SK-N-SH (cell line): ENCODE data around the gene RPN1. TPM values are rescaled to one million over a fixed set of nuclear protein-coding genes. Genes with fewer than 3 reads are reported as not detected.

Experiments used
- CTCF ChIA-PET: fragments of 300-600, 350-600 bp; formaldehyde crosslinking; extraction: SDS; loops from one replicate; lab custom pipeline; 2021; lab: Yijun Ruan, JAX
- POLR2A ChIA-PET: fragments of 350-600 bp; sonication (Branson Sonifier 250); formaldehyde crosslinking; extraction: SDS; loops from one replicate; lab custom pipeline; 2020; ENCODE audit warnings: antibody characterized with exemption, inconsistent platforms; lab: Yijun Ruan, JAX
- DNase-seq: peaks from one replicate; pipeline ENCODE4 v3.0.0; 2012
- H2AFZ ChIP-seq: fragments of 200-600 bp; sonication (generic); 2 replicates; pipeline ENCODE4 v1.8.1; 2016; ENCODE audit warnings: antibody characterized with exemption, mild to moderate bottlenecking, low read depth
- H3F3A ChIP-seq: fragments of 200-600 bp; sonication (generic); replicated peaks from 2 replicates; pipeline ENCODE3; 2016; ENCODE audit warnings: antibody characterized with exemption, mild to moderate bottlenecking; ENCODE audit not compliant: insufficient read depth
- H3K27ac ChIP-seq, 2 experiments: fragments of 200-500 bp in 1 of 2; fragments of 200-600 bp in 1 of 2; sonication (Bioruptor generic) in 1 of 2; sonication (generic), shearing (Covaris generic) in 1 of 2; 2 replicates each; pipeline versions ENCODE4 v1.5.1 to v1.6.1; 2014 to 2016; ENCODE audit warnings: low read depth in 2 of 2, inconsistent platforms in 1 of 2, low read length in 1 of 2, mild to moderate bottlenecking in 1 of 2, mixed read lengths in 1 of 2
- H3K27me3 ChIP-seq: fragments of 200-600 bp; sonication (generic), shearing (Covaris generic); 2 replicates; pipeline ENCODE4 v1.6.1; 2016; ENCODE audit warnings: mixed run types; ENCODE audit not compliant: insufficient read depth
- H3K36me3 ChIP-seq, 2 experiments: fragments of 200-500 bp in 1 of 2; fragments of 200-600 bp in 1 of 2; sonication (Bioruptor generic) in 1 of 2; sonication (generic) in 1 of 2; replicated peaks in 1 of 2; 2 replicates each; pipeline versions ENCODE3 to v1.5.1; 2014 to 2016; ENCODE audit warnings: low read length in 1 of 2, mild to moderate bottlenecking in 1 of 2; ENCODE audit not compliant: insufficient read depth in 2 of 2, control insufficient read depth in 1 of 2
- H3K4me1 ChIP-seq, 2 experiments: fragments of 200-500 bp in 1 of 2; fragments of 200-600 bp in 1 of 2; sonication (Bioruptor generic) in 1 of 2; sonication (generic), shearing (Covaris generic) in 1 of 2; 2 replicates each; pipeline versions ENCODE4 v1.5.1 to v1.6.1; 2014 to 2016; ENCODE audit warnings: low read depth in 1 of 2, low read length in 1 of 2, mixed run types in 1 of 2; ENCODE audit not compliant: insufficient read depth in 2 of 2, control insufficient read depth in 1 of 2
- H3K4me2 ChIP-seq: fragments of 200-600 bp; sonication (generic), shearing (Covaris generic); 2 replicates; pipeline ENCODE4 v1.6.1; 2017; ENCODE audit warnings: mixed run types
- H3K4me3 ChIP-seq, 2 experiments: fragments of 200-500 bp in 1 of 2; fragments of 200-600 bp in 1 of 2; sonication (Bioruptor generic) in 1 of 2; sonication (generic), shearing (Covaris generic) in 1 of 2; 2 replicates each; pipeline versions ENCODE4 v1.5.1 to v1.8.1; 2014 to 2016; ENCODE audit warnings: low read depth in 2 of 2, inconsistent platforms in 1 of 2, low read length in 1 of 2, mild to moderate bottlenecking in 1 of 2, mixed read lengths in 1 of 2, moderate library complexity in 1 of 2
- H3K79me2 ChIP-seq: fragments of 200-600 bp; sonication (generic); 2 replicates; pipeline ENCODE4 v1.8.1; 2017; ENCODE audit warnings: mild to moderate bottlenecking; ENCODE audit not compliant: insufficient read depth
- H3K9ac ChIP-seq: fragments of 200-600 bp; sonication (generic); 2 replicates; pipeline ENCODE4 v1.6.1; 2017; ENCODE audit warnings: mixed run types
- H3K9me2 ChIP-seq: fragments of 200-600 bp; sonication (generic); 2 replicates; pipeline ENCODE4 v1.6.1; 2017; ENCODE audit warnings: mixed run types
- H3K9me3 ChIP-seq: fragments of 200-600 bp; sonication (generic); 2 replicates; pipeline ENCODE4 v1.6.1; 2017; ENCODE audit warnings: mixed run types, mild to moderate bottlenecking, moderate library complexity
- H4K20me1 ChIP-seq: fragments of 200-600 bp; sonication (generic); 2 replicates; pipeline ENCODE4 v1.6.1; 2017; ENCODE audit warnings: mild to moderate bottlenecking, mixed run types; ENCODE audit not compliant: insufficient read depth
- CHD2 ChIP-seq: fragments of 150-350 bp; IDR thresholded peaks from 2 replicates; pipeline ENCODE4 v1.6.1; 2018; ENCODE audit warnings: low read length; ENCODE audit not compliant: partially characterized antibody
- ELF1 ChIP-seq: IDR thresholded peaks from 2 replicates; pipeline ENCODE4 v1.4.0; 2012
- FOSL2 ChIP-seq: IDR thresholded peaks from 2 replicates; pipeline ENCODE4 v1.4.0; 2012; ENCODE audit warnings: low read depth, mild to moderate bottlenecking, moderate library complexity, borderline replicate concordance
- FOXJ3 ChIP-seq: sonication (generic); formaldehyde crosslinking; IDR thresholded peaks from 2 replicates; pipeline ENCODE4 v1.5.1; 2020; ENCODE audit warnings: mild to moderate bottlenecking, missing genetic modification reagents
- FOXM1 ChIP-seq: IDR thresholded peaks from 2 replicates; pipeline ENCODE4 v1.4.0; 2012; ENCODE audit warnings: low read depth, mild to moderate bottlenecking
- GABPA ChIP-seq: IDR thresholded peaks from 2 replicates; pipeline ENCODE4 v1.4.0; 2012; ENCODE audit warnings: low read depth, mild to moderate bottlenecking
- JUND ChIP-seq: IDR thresholded peaks from 2 replicates; pipeline ENCODE4 v1.4.0; 2012
- MXI1 ChIP-seq: IDR thresholded peaks from 2 replicates; pipeline ENCODE4 v1.6.1; 2012; ENCODE audit warnings: mild to moderate bottlenecking, low read depth, low read length, improper control_type of control experiment
- NFIC ChIP-seq: IDR thresholded peaks from 2 replicates; pipeline ENCODE4 v1.4.0; 2012; ENCODE audit warnings: borderline replicate concordance
- NRF1 ChIP-seq: IDR thresholded peaks from 2 replicates; pipeline ENCODE4 v1.6.1; 2012; ENCODE audit warnings: low read depth, mild to moderate bottlenecking, low read length
- POLR2AphosphoS5 ChIP-seq: IDR thresholded peaks from 2 replicates; pipeline ENCODE4 v1.6.1; 2012; ENCODE audit warnings: low read depth, low read length
- RAD21 ChIP-seq: IDR thresholded peaks from 2 replicates; pipeline ENCODE4 v1.6.1; 2012; ENCODE audit warnings: mild to moderate bottlenecking, low read length
- RCOR1 ChIP-seq: fragments of 150-350 bp; IDR thresholded peaks from 2 replicates; pipeline ENCODE4 v1.6.1; 2017; ENCODE audit warnings: antibody characterized with exemption, low read length
- RFX5 ChIP-seq: IDR thresholded peaks from 2 replicates; pipeline ENCODE4 v1.6.1; 2012; ENCODE audit warnings: mild to moderate bottlenecking, improper control_type of control experiment, low read length
- SIN3A ChIP-seq: IDR thresholded peaks from 2 replicates; pipeline ENCODE4 v1.6.1; 2012; ENCODE audit warnings: low read depth, mild to moderate bottlenecking, low read length, moderate library complexity, borderline replicate concordance
- SMC3 ChIP-seq: IDR thresholded peaks from 2 replicates; pipeline ENCODE4 v1.6.1; 2012; ENCODE audit warnings: low read depth, low read length, improper control_type of control experiment
- TCF12 ChIP-seq: IDR thresholded peaks from 2 replicates; pipeline ENCODE4 v1.4.0; 2012
- TEAD4 ChIP-seq: IDR thresholded peaks from 2 replicates; pipeline ENCODE4 v1.4.0; 2012; ENCODE audit warnings: mild to moderate bottlenecking, borderline replicate concordance; ENCODE audit not compliant: insufficient read depth
- YY1 ChIP-seq: IDR thresholded peaks from 2 replicates; pipeline ENCODE4 v1.4.0; 2012; ENCODE audit warnings: low read depth, mild to moderate bottlenecking
- WGBS: methylation state at CpG from one replicate; pipeline ENCODE4 v1.1.6; 2017; ENCODE audit warnings: low lambda C conversion rate; 5-methylcytosine and 5-hydroxymethylcytosine counted together
- polyA plus RNA-seq, 3 experiments: library from polyadenylated mRNA; depleted of rRNA; stranded (reverse); fragments of >200 nt; gene quantifications; 2 replicates each; pipeline ENCODE4 v1.2.3, GENCODE V29; 2012
- TF ChIP-seq, protein P1 (sequence below): fragments of 150-350 bp; IDR thresholded peaks from 2 replicates; pipeline ENCODE4 v1.6.1; 2016; ENCODE audit warnings: mild to moderate bottlenecking, low read depth, low read length
- TF ChIP-seq, protein P2 (sequence below): IDR thresholded peaks from 2 replicates; pipeline ENCODE4 v1.4.0; 2012; ENCODE audit warnings: low read depth

Gene RPN1
- polyA plus RNA-seq, 1 of the 3 experiments (the other 2 are of a cell fraction), result 162 TPM

DNA sequence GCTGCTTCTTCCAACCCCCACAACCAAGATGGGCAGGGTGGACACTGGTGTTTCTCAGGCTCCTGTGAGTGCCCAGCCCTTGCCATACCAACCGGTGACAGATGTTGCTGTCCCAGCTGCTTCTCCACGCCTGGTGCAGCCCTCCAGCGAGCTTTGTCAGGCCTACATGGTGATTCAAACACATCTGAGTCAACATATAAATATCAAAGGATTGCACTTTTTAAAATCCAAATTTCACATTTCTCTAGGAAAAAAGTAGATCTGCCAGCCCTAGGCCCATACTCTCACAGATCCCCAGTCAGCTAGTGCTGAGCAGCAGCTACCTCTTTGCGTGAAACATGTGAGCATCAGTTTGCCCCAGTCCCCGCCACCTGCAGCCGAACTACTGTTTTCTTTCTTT lies 52.7 kb downstream of the RPN1 start:
- no peaks in the 10 kb centered on the region for H3K36me3 ChIP-seq
- DNase-seq, result no peak
- H3K27me3 ChIP-seq, result no peaks in the 10 kb centered on the region
- CTCF ChIA-PET, result interaction anchor here (1.0 to 3.8 kb wide), 4 partner anchors 11 to 159 kb away, joined by 3 to 22 read pairs (median 4); no protein-coding TSS in a partner anchor
- H3K79me2 ChIP-seq, result no peaks in the 10 kb centered on the region
- H3K27ac ChIP-seq, result no peak overlapping the region
- no peaks in the 10 kb centered on the region for H3K9me2 ChIP-seq
- peaks cover 0 to 2% of the 10 kb centered on the region in 2 experiments; a peak in 1 of 4 replicates for H3K4me1 ChIP-seq
- 94% methylated on average over 4 of the region's 6 CpGs for WGBS
- no peak overlapping the region for H3K9ac ChIP-seq
- no peak overlapping the region for H3K4me2 ChIP-seq
- TF ChIP-seq FOXJ3 (CRISPR knock-in tag), result no peak
- no peak for TF ChIP-seq FOSL2
- TF ChIP-seq SMC3, result no peak
- TF ChIP-seq GABPA, result no peak
- no peak for TF ChIP-seq TEAD4
- no peak for TF ChIP-seq RFX5
- TF ChIP-seq SIN3A, result no peak
- no peak for TF ChIP-seq TCF12
- no peak for TF ChIP-seq NRF1
- TF ChIP-seq, protein P1, sequence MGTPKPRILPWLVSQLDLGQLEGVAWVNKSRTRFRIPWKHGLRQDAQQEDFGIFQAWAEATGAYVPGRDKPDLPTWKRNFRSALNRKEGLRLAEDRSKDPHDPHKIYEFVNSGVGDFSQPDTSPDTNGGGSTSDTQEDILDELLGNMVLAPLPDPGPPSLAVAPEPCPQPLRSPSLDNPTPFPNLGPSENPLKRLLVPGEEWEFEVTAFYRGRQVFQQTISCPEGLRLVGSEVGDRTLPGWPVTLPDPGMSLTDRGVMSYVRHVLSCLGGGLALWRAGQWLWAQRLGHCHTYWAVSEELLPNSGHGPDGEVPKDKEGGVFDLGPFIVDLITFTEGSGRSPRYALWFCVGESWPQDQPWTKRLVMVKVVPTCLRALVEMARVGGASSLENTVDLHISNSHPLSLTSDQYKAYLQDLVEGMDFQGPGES, result no peak
- TF ChIP-seq YY1, result no peak
- no peak for TF ChIP-seq ELF1
- no peak for TF ChIP-seq RCOR1
- TF ChIP-seq POLR2AphosphoS5, result no peak
- TF ChIP-seq RAD21, result no peak
- TF ChIP-seq, all 33 proteins: peak for 0
- Histone ChIP-seq H2AFZ (no peak overlapping the region), H4K20me1 (no peaks in the 10 kb centered on the region), H3K9me3 (no peaks in the 10 kb centered on the region), H3F3A (no peaks in the 10 kb centered on the region), H3K4me3 (no peak overlapping the region)
- POLR2A ChIA-PET, result no interaction called here

DNA sequence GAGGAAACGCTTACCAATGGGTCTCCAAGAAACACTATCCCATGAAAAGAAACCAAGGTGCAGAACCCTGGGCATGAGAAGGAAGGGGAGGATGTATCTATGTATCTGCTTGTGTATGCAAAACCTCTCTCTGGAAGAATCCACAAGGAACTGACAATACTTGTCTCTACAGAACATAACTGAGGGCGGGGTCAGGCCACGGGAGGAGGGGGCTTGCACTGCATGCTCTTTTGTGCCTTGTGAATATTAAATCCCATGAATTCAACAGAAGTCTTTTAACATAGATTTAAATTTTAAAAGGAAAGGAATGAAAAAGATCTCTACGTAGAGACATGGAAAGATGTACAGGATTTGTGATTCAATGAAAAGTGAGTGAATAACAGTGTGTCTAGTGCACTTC lies 57.8 kb downstream of the RPN1 start:
- H3K36me3 ChIP-seq, result no peaks in the 10 kb centered on the region
- no peak for TF ChIP-seq CHD2
- no peak for TF ChIP-seq FOXM1
- TF ChIP-seq, protein P2, sequence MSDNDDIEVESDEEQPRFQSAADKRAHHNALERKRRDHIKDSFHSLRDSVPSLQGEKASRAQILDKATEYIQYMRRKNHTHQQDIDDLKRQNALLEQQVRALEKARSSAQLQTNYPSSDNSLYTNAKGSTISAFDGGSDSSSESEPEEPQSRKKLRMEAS, result no peak
- TF ChIP-seq ELF1, result no peak
- TF ChIP-seq JUND, result no peak
- no peak for TF ChIP-seq NFIC
- no peak for TF ChIP-seq FOSL2
- TF ChIP-seq FOXJ3 (CRISPR knock-in tag), result no peak
- no peak for TF ChIP-seq POLR2AphosphoS5
- TF ChIP-seq MXI1, result no peak
- no peak for TF ChIP-seq RFX5
- no peaks in the 10 kb centered on the region for H3K4me1 ChIP-seq
- ChIA-PET POLR2A (no interaction called here), CTCF (interaction anchor here (1.8 to 2.2 kb wide), 2 partner anchors 8 to 25 kb away, joined by 6 to 7 read pairs; no protein-coding TSS in a partner anchor)
- H3K9me2 ChIP-seq, result no peaks in the 10 kb centered on the region
- H3K9me3 ChIP-seq, result no peaks in the 10 kb centered on the region
- WGBS, result 67% methylated on average over 4 of the region's 4 CpGs
- H3K27ac ChIP-seq, result no peak overlapping the region
- H3K27me3 ChIP-seq, result no peaks in the 10 kb centered on the region
- no peak for DNase-seq
- no peaks in the 10 kb centered on the region for H3F3A ChIP-seq
- H3K79me2 ChIP-seq, result no peaks in the 10 kb centered on the region
- H3K9ac ChIP-seq, result no peak overlapping the region
- no peak overlapping the region for H3K4me2 ChIP-seq
- H2AFZ ChIP-seq, result no peak overlapping the region
- no peak overlapping the region for H3K4me3 ChIP-seq
- H4K20me1 ChIP-seq, result no peaks in the 10 kb centered on the region
